DMS53 (cell line): Measurements from ENCODE around the gene RIPOR1.

Experiments
- DNase-seq: peaks from one replicate; lab custom pipeline; 2025; lab: John Stamatoyannopoulos, UW

Gene RIPOR1

DNA sequence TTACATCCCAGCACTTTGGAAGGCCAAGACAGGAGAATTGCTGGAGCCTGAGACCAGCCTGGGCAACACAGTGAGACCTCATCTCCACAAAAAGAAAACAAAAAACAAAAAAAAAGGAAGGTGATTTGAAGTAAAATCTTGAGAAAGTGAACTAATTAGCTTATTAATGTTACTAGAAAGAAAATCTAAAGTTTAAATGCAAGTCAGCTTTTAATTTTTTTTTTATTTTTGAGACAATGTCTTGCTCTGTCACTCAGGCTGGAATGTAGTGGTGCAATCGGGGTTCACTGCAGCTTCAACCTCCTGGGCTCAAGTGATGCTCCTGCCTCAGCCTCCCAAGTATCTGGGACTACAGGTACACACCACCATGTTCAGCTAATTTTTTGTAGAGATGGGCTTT is 30.2 kb downstream of the RIPOR1 start:
- no peak for DNase-seq

DNA sequence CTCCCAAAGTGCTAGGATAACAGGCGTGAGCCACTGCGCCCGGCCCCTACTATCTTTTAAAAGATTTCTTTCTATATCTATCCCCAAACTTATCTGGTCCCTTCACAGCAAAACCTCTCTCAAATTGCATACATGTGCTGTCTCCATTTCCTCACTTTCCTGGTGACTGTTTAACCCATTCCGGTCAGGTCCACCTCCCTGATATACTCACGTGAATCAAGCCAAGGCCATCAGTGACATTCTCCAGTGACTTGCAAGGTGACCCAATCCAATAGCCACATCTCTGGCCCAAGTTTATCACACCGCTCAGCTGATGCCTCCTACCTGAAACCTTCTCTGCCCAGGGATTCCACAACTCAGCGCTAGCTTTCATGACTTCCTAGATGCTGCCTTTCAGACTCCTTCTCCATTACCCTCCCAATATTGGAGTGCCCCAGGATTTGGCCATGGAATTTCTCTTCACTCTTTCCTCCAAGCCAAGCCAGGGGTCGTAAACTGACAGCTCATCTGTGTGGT is 32.3 kb downstream of the RIPOR1 start:
- DNase-seq = no peak

DNA sequence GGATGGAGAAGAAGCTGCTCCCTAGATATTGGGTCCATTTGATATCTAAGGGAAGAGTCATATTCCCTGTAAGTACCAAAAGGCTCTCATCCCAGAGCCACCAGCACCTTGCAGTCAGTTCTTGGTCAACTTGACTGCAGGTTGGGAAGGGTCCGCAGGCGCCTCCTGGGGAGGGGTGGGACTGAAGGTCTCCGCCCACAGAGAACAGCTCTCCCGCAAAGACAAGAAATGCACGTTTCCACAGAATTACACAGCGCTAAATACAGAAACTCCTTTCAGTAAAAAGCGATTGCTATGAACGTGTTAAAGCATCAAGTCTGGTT is 32.8 kb downstream of the RIPOR1 start:
- DNase-seq = no peak

DNA sequence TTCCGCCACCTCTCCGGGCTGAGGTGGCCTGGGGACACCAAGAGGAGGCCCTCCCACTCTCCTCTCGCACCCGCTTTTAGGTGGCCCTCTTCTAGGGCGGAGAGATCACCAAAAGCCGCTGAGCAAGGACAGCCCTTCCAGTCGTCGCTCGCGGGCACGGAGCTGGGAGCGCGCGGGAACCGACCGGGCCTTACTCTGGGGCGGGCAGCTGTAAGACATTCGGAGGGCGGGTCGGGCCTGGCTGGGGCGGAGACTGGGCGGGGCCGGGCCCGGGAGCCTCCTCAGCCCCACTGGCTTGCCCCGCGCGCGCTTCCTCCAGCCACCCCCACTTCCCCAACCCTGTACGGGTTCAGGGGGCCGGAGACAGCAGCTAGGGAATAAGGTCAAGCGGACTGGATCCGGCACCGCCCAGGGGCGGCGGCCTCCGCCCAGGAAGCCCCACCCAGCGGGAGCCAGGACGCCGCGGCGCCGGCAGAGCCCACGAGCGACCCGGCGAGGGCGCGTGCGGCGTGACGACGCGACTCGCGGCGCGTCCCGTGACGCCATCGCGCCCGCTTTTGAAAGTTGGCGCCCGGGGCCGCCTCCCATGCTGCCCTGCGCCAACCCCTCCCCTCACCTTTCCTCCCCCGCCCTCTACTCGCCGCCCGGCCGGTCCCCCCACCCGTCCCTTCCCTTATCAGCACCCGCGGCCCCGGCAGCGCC is 33.3 kb downstream of the RIPOR1 start:
- peak; percentile 97 for DNase-seq

DNA sequence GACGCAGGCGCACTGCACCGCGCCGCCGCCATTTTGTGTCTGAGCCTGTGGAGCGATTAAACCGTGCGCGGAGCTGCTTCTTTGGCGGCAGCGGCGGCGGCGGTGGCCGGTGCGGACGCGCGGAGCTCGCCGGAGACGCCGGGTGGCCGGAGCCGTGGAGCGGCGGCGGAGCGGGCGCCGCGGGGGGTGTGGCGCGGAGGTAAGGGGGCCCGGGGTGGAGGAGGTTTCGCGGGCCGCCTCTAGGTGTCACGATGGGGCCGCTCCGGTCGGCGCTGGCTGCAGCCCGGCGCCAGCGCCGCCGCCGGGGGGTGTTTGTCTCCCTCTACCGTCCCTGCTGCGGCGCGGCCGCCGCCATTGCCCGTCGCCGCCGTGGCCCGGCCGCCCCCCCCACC is 33.9 kb downstream of the RIPOR1 start, which contains the start of gene CTCF:
CTCF (plus strand) TSS at position 1 of the 392 bp plus-strand sequence. CDS start 48,307 bp downstream, outside the sequence.
- DNase-seq = peak; percentile 88

DNA sequence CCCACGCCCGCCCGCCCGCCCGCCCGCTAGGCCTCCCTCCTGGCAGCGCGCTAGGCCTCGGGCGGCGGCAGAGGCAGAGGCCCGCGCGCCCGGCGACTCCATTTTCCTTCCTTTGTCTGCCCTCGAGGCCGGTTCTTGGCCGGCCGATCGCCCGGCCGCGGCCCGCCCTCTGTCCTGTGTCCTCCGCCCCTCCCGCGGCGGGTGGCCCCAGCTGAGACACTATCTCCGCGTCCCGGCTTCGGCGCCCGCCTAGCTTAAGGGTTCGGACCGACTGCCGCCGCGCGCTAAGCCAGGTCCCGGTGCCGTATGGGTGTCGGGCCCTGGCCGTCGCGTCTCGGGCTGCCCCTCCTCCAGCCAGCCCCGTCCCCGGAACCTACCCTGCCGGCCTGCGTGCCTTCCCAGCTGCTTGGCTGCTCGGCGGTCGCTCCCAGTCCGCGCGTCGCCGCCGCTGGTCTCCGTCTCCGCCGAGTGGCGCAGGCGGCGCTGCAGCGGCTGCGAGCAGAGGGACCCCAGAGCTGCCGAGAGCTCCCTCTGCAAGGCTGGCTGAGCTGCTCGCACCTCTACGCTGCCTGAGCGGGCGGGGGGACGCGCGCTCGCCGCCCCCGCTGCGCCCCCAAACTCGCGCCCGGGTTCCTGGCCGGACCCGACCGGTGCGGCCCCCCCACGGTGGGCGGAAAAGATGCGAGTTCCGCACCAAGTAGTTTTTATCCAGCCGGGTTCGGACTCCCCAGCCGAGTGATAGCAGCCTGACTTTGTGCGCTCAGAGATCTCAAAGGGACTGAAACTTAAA is 34.5 kb downstream of the RIPOR1 start:
- peak; percentile 76 for DNase-seq

DNA sequence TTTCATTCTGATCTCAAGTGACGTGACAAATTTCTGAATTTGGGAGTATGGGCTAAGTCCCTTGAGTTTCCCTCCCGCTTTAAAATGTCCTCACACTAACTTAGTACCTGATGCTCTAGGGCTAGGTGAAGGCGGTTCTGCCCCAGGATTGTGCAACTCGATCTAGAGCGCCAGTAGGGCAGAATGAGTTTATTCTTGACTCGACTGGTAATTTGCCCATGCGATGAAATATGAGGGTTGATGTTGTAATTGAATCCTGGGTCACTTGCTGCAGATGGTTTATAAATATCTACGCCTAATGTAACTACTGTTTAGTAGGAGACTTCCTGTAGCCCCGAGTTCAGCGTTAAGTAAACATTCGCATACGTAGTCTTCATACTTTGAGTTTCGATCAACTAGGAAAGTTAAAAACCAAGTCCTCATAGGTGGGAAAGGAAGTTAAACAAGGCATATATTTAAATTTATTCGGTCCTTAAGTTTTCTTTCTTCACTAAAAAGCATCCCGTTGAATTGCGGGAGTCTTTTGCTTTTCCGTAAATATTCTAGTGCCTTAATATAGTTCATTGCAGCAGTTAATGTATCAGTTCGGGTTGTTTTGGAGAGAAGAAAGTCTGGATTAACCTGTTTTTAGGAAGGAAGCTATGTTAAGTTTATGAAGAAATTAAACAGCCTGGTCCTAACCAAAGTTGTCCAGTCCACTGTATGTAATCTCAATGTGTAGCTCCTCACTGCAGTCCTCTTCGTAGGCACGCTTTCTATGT is 35.3 kb downstream of the RIPOR1 start:
- peak; percentile 60 for DNase-seq

DNA sequence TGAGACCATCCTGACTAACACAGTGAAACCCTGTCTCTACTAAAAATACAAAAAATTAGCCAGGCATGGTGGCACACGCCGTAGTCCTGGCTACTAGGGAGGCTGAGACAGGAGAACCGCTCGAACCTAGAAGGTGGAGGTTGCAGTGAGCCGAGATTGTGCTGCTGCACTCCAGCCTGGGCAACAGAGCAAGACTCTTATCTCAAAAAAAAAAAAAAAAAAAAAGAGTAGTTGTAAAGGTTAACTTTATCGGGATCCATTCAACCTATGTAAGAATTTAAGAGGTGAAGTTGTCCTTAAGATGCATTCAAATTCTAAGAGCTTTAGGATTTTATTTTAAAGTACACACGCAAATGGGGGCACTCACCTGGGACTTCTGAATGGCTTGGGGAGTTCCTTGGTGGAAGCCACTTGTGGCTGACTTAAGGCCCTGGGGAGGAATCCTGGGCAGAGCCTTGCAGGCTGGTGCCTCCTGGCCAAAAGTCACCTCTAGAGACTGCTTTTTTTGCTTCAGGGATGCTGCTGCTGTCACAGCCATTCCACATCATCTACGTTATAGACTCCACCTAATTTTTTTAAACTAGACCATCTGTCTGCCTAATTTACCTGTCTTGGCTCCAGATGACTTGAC is 37.0 kb downstream of the RIPOR1 start:
- DNase-seq = no peak

DNA sequence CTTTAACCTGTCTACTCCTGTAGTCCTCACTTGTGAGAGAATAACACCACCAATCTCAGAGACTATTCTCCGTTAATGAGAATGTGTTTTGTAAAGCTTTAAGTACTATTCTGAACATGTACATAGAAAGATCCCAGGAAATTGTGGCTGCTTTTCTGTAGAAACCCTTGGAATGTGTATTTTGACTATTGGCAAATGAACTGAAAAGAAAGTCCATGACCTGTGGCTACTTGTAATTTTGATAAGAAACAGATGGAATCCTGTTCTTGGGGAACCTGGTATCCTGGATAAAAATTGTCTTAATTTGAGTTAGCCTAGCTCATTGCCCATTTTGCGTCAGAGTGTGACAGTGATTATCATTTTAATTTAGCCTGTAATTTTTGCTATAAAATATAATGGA is 42.8 kb downstream of the RIPOR1 start:
- DNase-seq = no peak

DNA sequence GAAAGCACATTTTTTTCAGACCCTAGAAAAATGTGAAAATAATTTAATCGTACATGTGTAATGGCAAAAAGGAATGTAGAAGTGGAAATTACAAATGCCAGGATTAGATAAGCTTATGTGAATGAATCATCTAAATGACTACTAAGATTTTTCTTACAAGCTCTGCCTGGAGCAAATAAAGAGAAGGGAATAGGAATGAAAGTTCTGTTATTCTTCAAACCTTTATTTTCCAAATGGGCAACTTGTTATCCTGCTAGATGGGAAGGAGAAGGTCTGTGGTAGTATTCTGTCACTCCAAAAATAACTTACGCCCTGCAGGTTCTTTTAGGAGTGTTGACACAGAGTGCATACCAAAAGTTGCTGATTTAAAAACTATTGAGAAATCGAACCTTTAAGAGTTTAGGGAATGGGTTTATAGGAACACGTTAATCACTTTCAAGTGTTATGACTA is 43.4 kb downstream of the RIPOR1 start:
- no peak for DNase-seq

DNA sequence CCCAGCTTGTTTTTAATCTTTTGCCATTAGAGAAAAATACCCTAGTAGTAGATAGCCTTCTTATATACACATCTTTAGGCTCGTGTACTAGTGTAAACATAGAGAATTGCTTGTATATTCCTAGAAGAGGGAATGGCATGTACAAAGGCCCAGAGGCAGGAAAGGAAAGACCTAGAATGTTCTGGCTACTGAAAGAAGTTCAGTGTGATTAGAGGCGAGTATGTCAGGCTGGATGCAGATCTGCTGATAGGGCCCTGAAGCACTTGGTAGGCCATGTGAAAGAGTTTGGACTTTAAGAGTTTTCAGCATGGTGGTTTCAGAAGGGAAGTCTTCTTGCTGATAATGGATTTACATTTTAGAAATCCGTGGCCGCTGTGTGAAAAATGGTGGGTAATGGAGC is 51.1 kb downstream of the RIPOR1 start:
- no peak for DNase-seq

DNA sequence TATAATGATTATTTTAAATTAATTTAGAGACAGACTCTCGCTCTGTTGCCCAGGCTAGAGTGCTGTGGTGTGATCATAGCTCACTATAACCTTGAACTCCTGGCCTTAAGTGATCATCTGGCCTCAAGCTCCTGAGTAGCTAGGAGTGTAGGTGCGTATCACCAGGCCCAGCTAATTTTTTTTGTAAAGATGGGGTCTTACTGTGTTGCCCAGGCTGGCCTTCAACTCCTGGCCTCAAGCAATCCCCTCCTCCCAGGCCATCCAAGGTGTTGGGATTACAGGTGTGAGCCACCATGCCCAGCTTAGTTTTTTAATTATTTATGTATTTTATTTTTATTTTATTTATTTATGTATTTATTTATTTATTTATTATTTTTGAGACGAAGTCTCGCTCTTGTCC is 51.6 kb downstream of the RIPOR1 start:
- DNase-seq = no peak

DNA sequence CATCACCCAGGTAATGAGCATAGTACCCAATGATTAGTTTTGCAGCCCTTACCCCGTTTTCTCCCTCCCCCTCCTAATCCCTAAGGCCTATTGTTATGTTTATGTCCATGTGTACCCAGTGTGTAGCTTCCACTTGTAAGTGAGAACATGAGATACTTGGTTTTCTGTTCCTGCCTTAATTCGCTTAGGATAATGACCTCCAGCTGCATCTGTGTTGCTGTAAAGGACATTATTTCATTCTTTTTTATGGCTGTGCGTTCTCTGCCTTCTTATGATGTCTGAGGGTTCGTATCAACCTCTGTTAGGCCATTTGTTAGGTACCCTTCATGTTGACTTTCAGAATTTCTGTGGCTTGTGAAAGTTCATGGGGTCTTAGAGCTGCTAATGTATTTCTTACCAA is 64.7 kb downstream of the RIPOR1 start:
- no peak for DNase-seq

DNA sequence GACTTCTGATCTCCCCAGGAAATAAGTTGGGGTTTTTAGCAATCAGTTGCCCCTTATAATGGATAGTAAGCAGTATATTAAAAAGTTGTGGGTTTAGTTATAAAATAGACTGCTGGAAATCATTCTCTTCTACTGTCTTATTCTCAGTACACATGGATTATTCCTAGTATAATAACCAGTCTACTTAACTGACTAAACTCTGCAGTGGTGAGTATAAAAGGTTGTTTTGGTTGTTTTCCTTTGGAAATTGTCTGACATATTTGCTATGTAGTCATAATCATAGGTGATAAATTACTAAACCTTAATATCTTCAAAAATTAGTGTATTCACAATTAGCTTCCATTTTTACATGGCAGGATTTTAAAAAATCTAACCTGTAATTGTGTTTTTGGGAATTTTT is 65.1 kb downstream of the RIPOR1 start:
- no peak for DNase-seq

DNA sequence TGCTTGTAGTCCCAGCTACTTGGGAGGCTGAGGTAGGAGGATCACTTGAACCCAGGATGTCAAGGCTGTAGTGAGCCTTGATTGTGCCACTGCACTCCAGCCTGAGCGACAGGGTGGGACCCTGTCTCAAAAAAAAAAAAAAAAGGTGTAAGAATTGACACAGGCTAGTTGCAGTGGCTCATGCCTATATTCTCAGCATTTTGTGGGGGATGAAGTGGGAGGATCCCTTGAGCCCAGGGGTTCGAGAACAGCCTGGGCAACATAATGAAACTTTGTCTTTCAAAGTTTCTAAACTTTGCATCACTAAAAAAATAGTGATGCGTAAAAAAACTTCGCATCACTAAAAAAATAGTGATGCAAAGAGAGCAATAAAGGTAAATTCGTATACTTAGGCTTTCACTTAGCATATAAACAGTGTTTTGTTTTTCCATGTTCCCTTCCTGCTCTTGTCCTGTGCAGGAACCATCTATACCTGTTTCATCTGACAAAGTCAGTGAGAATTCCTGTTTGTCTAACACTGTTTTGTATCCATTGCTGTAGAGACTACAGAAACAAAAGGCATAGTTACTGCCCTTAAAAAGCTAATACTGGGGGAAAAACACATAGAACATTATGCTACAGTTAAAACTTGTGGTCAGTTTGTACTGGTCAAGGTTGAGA is 65.8 kb downstream of the RIPOR1 start:
- no peak for DNase-seq

DNA sequence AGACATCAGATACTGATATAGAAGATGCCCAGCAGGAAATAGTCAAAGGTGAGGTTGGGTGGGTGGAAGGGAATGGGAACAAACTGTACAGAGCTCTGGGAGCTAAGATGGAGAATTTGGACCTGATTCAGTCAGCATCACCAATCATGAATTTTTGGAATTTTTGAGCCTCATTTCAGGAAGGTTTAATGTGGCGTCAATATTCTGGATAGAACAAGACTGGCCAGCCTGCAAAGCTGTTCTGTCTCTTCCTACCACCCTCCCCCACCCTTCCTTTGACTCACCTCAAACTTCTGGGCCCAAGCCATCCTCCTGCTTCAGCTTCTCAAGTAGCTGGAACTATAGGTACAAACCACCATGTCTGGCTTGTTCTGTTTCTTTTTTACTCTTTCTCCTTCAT is 66.3 kb downstream of the RIPOR1 start:
- no peak for DNase-seq
